WTC11 (cell line): ENCODE data around the gene PSD. TPM values are rescaled to one million over a fixed set of nuclear protein-coding genes. Genes with fewer than 3 reads are reported as not detected.
A peak's percentile ranks its signal among the peaks of the same experiment; 100 is the strongest.

Experiments
- ATAC-seq: fragments of 200-7000 bp; cut with Tn5 transposase; 2 replicates; pipeline ENCODE4 v1.10.0; 2021; ENCODE audit warnings: mild to moderate bottlenecking, moderate library complexity
- CTCF ChIA-PET: fragments of 300-600 bp; sonication (Branson Sonifier 250); formaldehyde crosslinking; loops from one replicate; lab custom pipeline; 2021; ENCODE audit warnings: antibody characterized with exemption; lab: Charles Lee
- POLR2A ChIA-PET: fragments of 350-600 bp; sonication (Branson Sonifier 250); formaldehyde crosslinking; loops from one replicate; lab custom pipeline; 2021; ENCODE audit warnings: antibody characterized with exemption; lab: Charles Lee
- DNase-seq: peaks from one replicate; pipeline ENCODE4 v3.0.0; 2021; ENCODE audit warnings: low spot score
- H3K27ac Mint-ChIP-seq: 2 replicates; pipeline ENCODE4 v1.8.0; 2021; ENCODE audit warnings: mixed read lengths
- H3K27me3 Mint-ChIP-seq: 2 replicates; pipeline ENCODE4 v1.8.0; 2021; ENCODE audit warnings: low read depth, mild to moderate bottlenecking, moderate library complexity, mixed read lengths
- H3K36me3 Mint-ChIP-seq: 2 replicates; pipeline ENCODE4 v1.8.0; 2021; ENCODE audit warnings: mixed read lengths
- H3K4me1 Mint-ChIP-seq: 2 replicates; pipeline ENCODE4 v1.8.0; 2022; ENCODE audit warnings: mixed read lengths
- H3K4me3 Mint-ChIP-seq: 2 replicates; pipeline ENCODE4 v1.8.0; 2021; ENCODE audit warnings: mild to moderate bottlenecking, moderate library complexity, mixed read lengths
- H3K9me3 Mint-ChIP-seq: 2 replicates; pipeline ENCODE4 v1.8.0; 2021; ENCODE audit warnings: mixed read lengths
- AFF4 ChIP-seq: sonication (generic); formaldehyde crosslinking; IDR thresholded peaks from 2 replicates; pipeline ENCODE4 v1.8.1; 2023; ENCODE audit warnings: mild to moderate bottlenecking, missing genetic modification reagents, borderline replicate concordance
- CDX4 ChIP-seq: fragments of 250-450 bp; sonication (Bioruptor Pico); IDR thresholded peaks from 2 replicates; pipeline ENCODE4 v1.9.0; 2021; ENCODE audit warnings: moderate library complexity, mild to moderate bottlenecking, inconsistent platforms, borderline replicate concordance
- CREB1 ChIP-seq: sonication (generic); formaldehyde crosslinking; IDR thresholded peaks from 2 replicates; pipeline ENCODE4 v1.8.0; 2023; ENCODE audit warnings: mild to moderate bottlenecking, missing genetic modification reagents
- EMX1 ChIP-seq: fragments of 250-450 bp; sonication (Bioruptor Pico); IDR thresholded peaks from 2 replicates; pipeline ENCODE4 v1.8.0; 2021; ENCODE audit warnings: mild to moderate bottlenecking
- ERG ChIP-seq: fragments of 250-450 bp; sonication (Bioruptor Pico); IDR thresholded peaks from 2 replicates; pipeline ENCODE4 v1.8.0; 2021; ENCODE audit warnings: mild to moderate bottlenecking
- FOXJ3 ChIP-seq: sonication (generic); formaldehyde crosslinking; IDR thresholded peaks from 2 replicates; pipeline ENCODE4 v1.9.0; 2021; ENCODE audit warnings: missing genetic modification reagents, mild to moderate bottlenecking, borderline replicate concordance
- JUN ChIP-seq: sonication (generic); formaldehyde crosslinking; IDR thresholded peaks from 2 replicates; pipeline ENCODE4 v1.8.0; 2023; ENCODE audit warnings: mild to moderate bottlenecking, missing genetic modification reagents
- KAT7 ChIP-seq: sonication (generic); formaldehyde crosslinking; IDR thresholded peaks from 2 replicates; pipeline ENCODE4 v1.8.1; 2023; ENCODE audit warnings: missing genetic modification reagents, mild to moderate bottlenecking, borderline replicate concordance
- MLX ChIP-seq: sonication (generic); formaldehyde crosslinking; IDR thresholded peaks from 2 replicates; pipeline ENCODE4 v1.8.1; 2023; ENCODE audit warnings: mild to moderate bottlenecking, missing genetic modification reagents, moderate library complexity
- PREB ChIP-seq: sonication (generic); formaldehyde crosslinking; IDR thresholded peaks from 2 replicates; pipeline ENCODE4 v1.8.1; 2022; ENCODE audit warnings: mild to moderate bottlenecking, missing genetic modification reagents, moderate library complexity, borderline replicate concordance
- ZMAT4 ChIP-seq: fragments of 250-450 bp; sonication (Bioruptor Pico); IDR thresholded peaks from 2 replicates; pipeline ENCODE4 v1.9.0; 2021; ENCODE audit warnings: mild to moderate bottlenecking
- ZNF425 ChIP-seq: fragments of 250-450 bp; sonication (Bioruptor Pico); conservative IDR thresholded peaks from 2 replicates; pipeline ENCODE4 v1.9.0; 2021; ENCODE audit warnings: mild to moderate bottlenecking
- total RNA-seq: library from RNA; stranded (reverse); gene quantifications from 3 replicates; pipeline ENCODE4 v1.2.3, GENCODE V29; 2021

Gene PSD
- total RNA-seq, 1 experiment from 2014 or later, result 12.5 TPM

- no peak for TF ChIP-seq CDX4 (CRISPR knock-in tag)
- TF ChIP-seq CREB1 (CRISPR knock-in tag), result no peak
- TF ChIP-seq ERG (CRISPR knock-in tag), result no peak
- TF ChIP-seq FOXJ3, result no peak
- TF ChIP-seq JUN (CRISPR knock-in tag), result no peak
- no peak for TF ChIP-seq KAT7 (CRISPR knock-in tag)
- no peak for TF ChIP-seq MLX (CRISPR knock-in tag)
- no peak for TF ChIP-seq PREB (CRISPR knock-in tag)
- TF ChIP-seq AFF4 (CRISPR knock-in tag), result no peak
- TF ChIP-seq EMX1 (CRISPR knock-in tag), result no peak
- TF ChIP-seq, all 79 proteins: peak for 0
Measured at GRCh38 chr10:102458656-102459055, 40.1 kb upstream of the PSD start (continued).

GRCh38 chr10:102457591-102458150 is 39.1 kb upstream of the PSD start:
- TF ChIP-seq ZMAT4 (CRISPR knock-in tag) (0 out of 2 replicates have a peak, but pooled peaks have one; percentile 34), ZNF425 (no peak)
- TF ChIP-seq, all 79 proteins: peak for 1
- peaks cover 48% of the 10 kb centered on the region for H3K4me1 Mint-ChIP-seq
- ChIA-PET POLR2A (no interaction called here), CTCF (no interaction called here)
- H3K27me3 Mint-ChIP-seq, result peaks cover 2% of the 10 kb centered on the region; the same call in 1 of the 2 replicates
- no peak overlapping the region for H3K4me3 Mint-ChIP-seq
- peaks cover 11% of the 10 kb centered on the region for H3K36me3 Mint-ChIP-seq
- DNase-seq (no peak), ATAC-seq (no peak)
- no peaks in the 10 kb centered on the region for H3K9me3 Mint-ChIP-seq
- H3K27ac Mint-ChIP-seq, result peak overlapping the region; percentile 6; the same call in 1 of the 2 replicates
